Embryonic facial prominence (tissue), 1 donor: Measurements from ENCODE around the gene PTTG1IP.

Source experiments
- DNase-seq: peaks from one replicate; pipeline ENCODE4 v3.0.0-alpha.2; 2016; ENCODE audit errors: extremely low spot score

PTTG1IP gene

GRCh38 chr21:44801468-44802395, 71.8 kb downstream of the PTTG1IP start, which contains the start of gene UBE2G2:
Gene UBE2G2 (minus strand): TSS chr21:44801820. CDS start chr21:44801748, 72 bp downstream.
- peak; percentile 25 for DNase-seq

- DNase-seq = no peak
These were observed 72.5 kb downstream of the PTTG1IP start for GRCh38 chr21:44800971-44801467.

DNA sequence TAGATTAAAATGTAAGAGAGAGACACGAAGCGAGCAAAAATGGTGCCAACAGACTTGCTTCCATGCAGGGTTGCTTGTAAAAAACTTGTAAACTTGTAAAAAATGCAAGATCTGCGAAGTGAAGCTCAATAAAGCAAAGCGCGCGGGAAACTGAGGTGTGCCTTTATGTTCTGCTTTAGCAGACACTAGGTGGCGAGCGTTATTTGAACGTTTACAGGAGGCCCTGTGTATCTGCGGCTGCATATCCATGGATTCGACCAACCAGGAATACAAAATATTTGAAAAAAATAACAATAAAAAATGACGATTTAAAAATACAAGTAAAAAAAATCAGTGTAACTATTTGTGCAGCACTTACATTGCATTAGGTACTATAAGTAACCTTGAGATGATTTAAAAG, 73.4 kb downstream of the PTTG1IP start:
- no peak for DNase-seq

GRCh38 chr21:44799646-44800045, 73.8 kb downstream of the PTTG1IP start:
- no peak for DNase-seq
